WTC11 (cell line): ENCODE measurements around the gene AKT2. TPM values are rescaled to one million over a fixed set of nuclear protein-coding genes. Genes with fewer than 3 reads are reported as not detected.

ENCODE experiments used
- ATAC-seq: fragments of 200-7000 bp; cut with Tn5 transposase; 2 replicates; pipeline ENCODE4 v1.10.0; 2021; ENCODE audit warnings: mild to moderate bottlenecking, moderate library complexity
- CTCF ChIA-PET: fragments of 300-600 bp; sonication (Branson Sonifier 250); formaldehyde crosslinking; loops from one replicate; lab custom pipeline; 2021; ENCODE audit warnings: antibody characterized with exemption; lab: Charles Lee
- POLR2A ChIA-PET: fragments of 350-600 bp; sonication (Branson Sonifier 250); formaldehyde crosslinking; loops from one replicate; lab custom pipeline; 2021; ENCODE audit warnings: antibody characterized with exemption; lab: Charles Lee
- DNase-seq: peaks from one replicate; pipeline ENCODE4 v3.0.0; 2021; ENCODE audit warnings: low spot score
- H3K27ac Mint-ChIP-seq: 2 replicates; pipeline ENCODE4 v1.8.0; 2021; ENCODE audit warnings: mixed read lengths
- H3K27me3 Mint-ChIP-seq: 2 replicates; pipeline ENCODE4 v1.8.0; 2021; ENCODE audit warnings: low read depth, mild to moderate bottlenecking, moderate library complexity, mixed read lengths
- H3K36me3 Mint-ChIP-seq: 2 replicates; pipeline ENCODE4 v1.8.0; 2021; ENCODE audit warnings: mixed read lengths
- H3K4me1 Mint-ChIP-seq: 2 replicates; pipeline ENCODE4 v1.8.0; 2022; ENCODE audit warnings: mixed read lengths
- H3K4me3 Mint-ChIP-seq: 2 replicates; pipeline ENCODE4 v1.8.0; 2021; ENCODE audit warnings: mild to moderate bottlenecking, moderate library complexity, mixed read lengths
- H3K9me3 Mint-ChIP-seq: 2 replicates; pipeline ENCODE4 v1.8.0; 2021; ENCODE audit warnings: mixed read lengths
- CBFB ChIP-seq: sonication (generic); formaldehyde crosslinking; IDR thresholded peaks from 2 replicates; pipeline ENCODE4 v1.8.1; 2022; ENCODE audit warnings: mild to moderate bottlenecking, low read depth, missing genetic modification reagents
- CDX4 ChIP-seq: fragments of 250-450 bp; sonication (Bioruptor Pico); IDR thresholded peaks from 2 replicates; pipeline ENCODE4 v1.9.0; 2021; ENCODE audit warnings: moderate library complexity, mild to moderate bottlenecking, inconsistent platforms, borderline replicate concordance
- CTCF ChIP-seq: fragments of 200-600 bp; IDR thresholded peaks from 2 replicates; pipeline ENCODE4 v1.8.0; 2022; ENCODE audit warnings: antibody characterized with exemption
- ESRRA ChIP-seq: sonication (generic); formaldehyde crosslinking; IDR thresholded peaks from 2 replicates; pipeline ENCODE4 v1.8.1; 2022; ENCODE audit warnings: mild to moderate bottlenecking, missing genetic modification reagents, borderline replicate concordance
- FOXP1 ChIP-seq: sonication (generic); formaldehyde crosslinking; IDR thresholded peaks from 2 replicates; pipeline ENCODE4 v1.8.0; 2022; ENCODE audit warnings: missing genetic modification reagents, mild to moderate bottlenecking, moderate library complexity, borderline replicate concordance
- KAT7 ChIP-seq: sonication (generic); formaldehyde crosslinking; IDR thresholded peaks from 2 replicates; pipeline ENCODE4 v1.8.1; 2023; ENCODE audit warnings: missing genetic modification reagents, mild to moderate bottlenecking, borderline replicate concordance
- PREB ChIP-seq: sonication (generic); formaldehyde crosslinking; IDR thresholded peaks from 2 replicates; pipeline ENCODE4 v1.8.1; 2022; ENCODE audit warnings: mild to moderate bottlenecking, missing genetic modification reagents, moderate library complexity, borderline replicate concordance
- RORB ChIP-seq: fragments of 250-450 bp; sonication (Bioruptor Pico); IDR thresholded peaks from 2 replicates; pipeline ENCODE4 v1.9.0; 2021; ENCODE audit warnings: mild to moderate bottlenecking
- total RNA-seq: library from RNA; stranded (reverse); gene quantifications from 3 replicates; pipeline ENCODE4 v1.2.3, GENCODE V29; 2021
- TF ChIP-seq, protein P1 (sequence below): sonication (generic); formaldehyde crosslinking; IDR thresholded peaks from 2 replicates; pipeline ENCODE4 v1.8.0; 2022; ENCODE audit warnings: mild to moderate bottlenecking, missing genetic modification reagents
- TF ChIP-seq, protein P2 (sequence below): sonication (generic); formaldehyde crosslinking; IDR thresholded peaks from 2 replicates; pipeline ENCODE4 v1.8.0; 2023; ENCODE audit warnings: mild to moderate bottlenecking, missing genetic modification reagents

The AKT2 gene
- total RNA-seq, 1 experiment from 2014 or later = 156 TPM

GRCh38 chr19:40238775-40239174 is 46.4 kb downstream of the AKT2 start (continued):
- TF ChIP-seq, protein P1, sequence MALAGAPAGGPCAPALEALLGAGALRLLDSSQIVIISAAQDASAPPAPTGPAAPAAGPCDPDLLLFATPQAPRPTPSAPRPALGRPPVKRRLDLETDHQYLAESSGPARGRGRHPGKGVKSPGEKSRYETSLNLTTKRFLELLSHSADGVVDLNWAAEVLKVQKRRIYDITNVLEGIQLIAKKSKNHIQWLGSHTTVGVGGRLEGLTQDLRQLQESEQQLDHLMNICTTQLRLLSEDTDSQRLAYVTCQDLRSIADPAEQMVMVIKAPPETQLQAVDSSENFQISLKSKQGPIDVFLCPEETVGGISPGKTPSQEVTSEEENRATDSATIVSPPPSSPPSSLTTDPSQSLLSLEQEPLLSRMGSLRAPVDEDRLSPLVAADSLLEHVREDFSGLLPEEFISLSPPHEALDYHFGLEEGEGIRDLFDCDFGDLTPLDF (CRISPR knock-in tag) = no peak
- TF ChIP-seq PREB (CRISPR knock-in tag) (no peak), RORB (no peak)

- Mint-ChIP-seq H3K4me1 (no peaks in the 10 kb centered on the region), H3K4me3 (no peak overlapping the region), H3K27ac (no peak overlapping the region), H3K9me3 (no peaks in the 10 kb centered on the region), H3K36me3 (peaks cover 27% of the 10 kb centered on the region; the same call in 1 of the 2 replicates), H3K27me3 (no peaks in the 10 kb centered on the region)
- ATAC-seq (no peak), DNase-seq (no peak)
- POLR2A ChIA-PET = no interaction called here
- CTCF ChIA-PET = no interaction called here
- no peak for TF ChIP-seq CBFB (CRISPR knock-in tag)
Observed at GRCh38 chr19:40237791-40238190, 47.4 kb downstream of the AKT2 start.

- Mint-ChIP-seq H3K4me3 (no peak overlapping the region), H3K27me3 (no peaks in the 10 kb centered on the region), H3K27ac (no peak overlapping the region), H3K36me3 (peaks cover 27% of the 10 kb centered on the region; the same call in 1 of the 2 replicates), H3K9me3 (no peaks in the 10 kb centered on the region), H3K4me1 (peaks cover 12% of the 10 kb centered on the region)
- no peak for TF ChIP-seq ESRRA (CRISPR knock-in tag)
- TF ChIP-seq KAT7 (CRISPR knock-in tag) = no peak
- no peak for TF ChIP-seq CDX4
- TF ChIP-seq, protein P2, sequence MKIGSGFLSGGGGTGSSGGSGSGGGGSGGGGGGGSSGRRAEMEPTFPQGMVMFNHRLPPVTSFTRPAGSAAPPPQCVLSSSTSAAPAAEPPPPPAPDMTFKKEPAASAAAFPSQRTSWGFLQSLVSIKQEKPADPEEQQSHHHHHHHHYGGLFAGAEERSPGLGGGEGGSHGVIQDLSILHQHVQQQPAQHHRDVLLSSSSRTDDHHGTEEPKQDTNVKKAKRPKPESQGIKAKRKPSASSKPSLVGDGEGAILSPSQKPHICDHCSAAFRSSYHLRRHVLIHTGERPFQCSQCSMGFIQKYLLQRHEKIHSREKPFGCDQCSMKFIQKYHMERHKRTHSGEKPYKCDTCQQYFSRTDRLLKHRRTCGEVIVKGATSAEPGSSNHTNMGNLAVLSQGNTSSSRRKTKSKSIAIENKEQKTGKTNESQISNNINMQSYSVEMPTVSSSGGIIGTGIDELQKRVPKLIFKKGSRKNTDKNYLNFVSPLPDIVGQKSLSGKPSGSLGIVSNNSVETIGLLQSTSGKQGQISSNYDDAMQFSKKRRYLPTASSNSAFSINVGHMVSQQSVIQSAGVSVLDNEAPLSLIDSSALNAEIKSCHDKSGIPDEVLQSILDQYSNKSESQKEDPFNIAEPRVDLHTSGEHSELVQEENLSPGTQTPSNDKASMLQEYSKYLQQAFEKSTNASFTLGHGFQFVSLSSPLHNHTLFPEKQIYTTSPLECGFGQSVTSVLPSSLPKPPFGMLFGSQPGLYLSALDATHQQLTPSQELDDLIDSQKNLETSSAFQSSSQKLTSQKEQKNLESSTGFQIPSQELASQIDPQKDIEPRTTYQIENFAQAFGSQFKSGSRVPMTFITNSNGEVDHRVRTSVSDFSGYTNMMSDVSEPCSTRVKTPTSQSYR (CRISPR knock-in tag) = no peak
- ChIA-PET POLR2A (no interaction called here), CTCF (interaction anchor here (0.7 to 1.8 kb wide), 6 partner anchors 10 to 97 kb away, joined by 3 to 5 read pairs (median 4); partner anchors contain the start of gene CCNP)
- ATAC-seq (no peak), DNase-seq (no peak)
Observed at GRCh38 chr19:40236366-40236765, 48.8 kb downstream of the AKT2 start.

- ATAC-seq = no peak
- H3K9me3 Mint-ChIP-seq = no peaks in the 10 kb centered on the region
- peaks cover 24% of the 10 kb centered on the region; the same call in 1 of the 2 replicates for H3K36me3 Mint-ChIP-seq
- CTCF ChIA-PET = interaction anchor here (0.7 to 1.8 kb wide), 6 partner anchors 9 to 96 kb away, joined by 3 to 5 read pairs (median 4); partner anchors contain the start of gene CCNP
- TF ChIP-seq CTCF (0 out of 2 replicates have a peak, but pooled peaks have one; percentile 6), FOXP1 (CRISPR knock-in tag) (no peak)
- H3K27ac Mint-ChIP-seq = no peak overlapping the region
- H3K4me1 Mint-ChIP-seq = peaks cover 16% of the 10 kb centered on the region
- no peak overlapping the region for H3K4me3 Mint-ChIP-seq
- no peaks in the 10 kb centered on the region for H3K27me3 Mint-ChIP-seq
- POLR2A ChIA-PET = no interaction called here
- no peak for DNase-seq
Observed at GRCh38 chr19:40236026-40236355, 49.2 kb downstream of the AKT2 start.
